Parathyroid adenoma (tissue), 2 donors: ENCODE measurements around the gene KRT36.

Experiments
- H2AFZ ChIP-seq: fragments of 300-600 bp; sonication (generic); one replicate; pipeline ENCODE4 v1.7.0; 2017; ENCODE audit warnings: antibody characterized with exemption, mild to moderate bottlenecking
- H3K27ac ChIP-seq: fragments of 300-600 bp; sonication (generic); one replicate; pipeline ENCODE4 v1.7.0; 2017
- H3K27me3 ChIP-seq: fragments of 300-600 bp; sonication (generic); one replicate; pipeline ENCODE4 v1.7.0; 2017; ENCODE audit warnings: low read length; ENCODE audit not compliant: control insufficient read depth, insufficient read depth
- H3K36me3 ChIP-seq: fragments of 300-600 bp; sonication (generic); one replicate; pipeline ENCODE4 v1.7.0; 2017; ENCODE audit warnings: low read length; ENCODE audit not compliant: control insufficient read depth, insufficient read depth
- H3K4me1 ChIP-seq: fragments of 300-600 bp; sonication (generic); one replicate; pipeline ENCODE4 v1.7.0; 2017; ENCODE audit warnings: control low read depth
- H3K4me2 ChIP-seq: fragments of 300-600 bp; sonication (generic); one replicate; pipeline ENCODE4 v1.7.0; 2017; ENCODE audit warnings: low read length
- H3K4me3 ChIP-seq: fragments of 300-600 bp; sonication (generic); one replicate; pipeline ENCODE4 v1.7.0; 2017; ENCODE audit warnings: low read depth, low read length
- H3K79me2 ChIP-seq: fragments of 300-600 bp; sonication (generic); one replicate; pipeline ENCODE4 v1.7.0; 2017; ENCODE audit warnings: control low read depth
- H3K9ac ChIP-seq: fragments of 300-600 bp; sonication (generic); one replicate; pipeline ENCODE4 v1.7.0; 2017; ENCODE audit warnings: mild to moderate bottlenecking
- H3K9me3 ChIP-seq: fragments of 300-600 bp; sonication (generic); one replicate; pipeline ENCODE4 v1.7.0; 2017; ENCODE audit warnings: low read length; ENCODE audit not compliant: control insufficient read depth
- CTCF ChIP-seq: fragments of 300-600 bp; sonication (generic); IDR thresholded peaks from one replicate; pipeline ENCODE4 v1.7.0; 2017; ENCODE audit warnings: antibody characterized with exemption, mild to moderate bottlenecking
- donor health status: primary hyperparathyroidism.

KRT36 gene

GRCh38 chr17:41449008-41449407 is 40.7 kb downstream of the KRT36 start:
- no peak overlapping the region for H3K4me3 ChIP-seq
- no peak overlapping the region for H3K4me2 ChIP-seq
- no peaks in the 10 kb centered on the region for H3K4me1 ChIP-seq
- H3K9me3 ChIP-seq: no peaks in the 10 kb centered on the region
- no peak for TF ChIP-seq CTCF
- no peak overlapping the region for H3K9ac ChIP-seq
- H3K79me2 ChIP-seq: no peaks in the 10 kb centered on the region
- H3K27ac ChIP-seq: no peak overlapping the region
- no peaks in the 10 kb centered on the region for H3K27me3 ChIP-seq
- H2AFZ ChIP-seq: no peak overlapping the region
- no peaks in the 10 kb centered on the region for H3K36me3 ChIP-seq

- Histone ChIP-seq H3K9ac (no peak overlapping the region), H3K4me3 (no peak overlapping the region), H3K27ac (no peak overlapping the region), H3K4me2 (no peak overlapping the region), H3K79me2 (no peaks in the 10 kb centered on the region), H2AFZ (no peak overlapping the region), H3K9me3 (no peaks in the 10 kb centered on the region), H3K4me1 (no peaks in the 10 kb centered on the region), H3K27me3 (no peaks in the 10 kb centered on the region), H3K36me3 (no peaks in the 10 kb centered on the region)
- no peak for TF ChIP-seq CTCF
Observed at GRCh38 chr17:41448506-41448905, 41.2 kb downstream of the KRT36 start.

GRCh38 chr17:41446806-41447205 is 42.9 kb downstream of the KRT36 start:
- no peak for TF ChIP-seq CTCF
- H3K27ac ChIP-seq: no peak overlapping the region
- H3K9ac ChIP-seq: no peak overlapping the region
- H3K27me3 ChIP-seq: no peaks in the 10 kb centered on the region
- H3K79me2 ChIP-seq: no peaks in the 10 kb centered on the region
- no peak overlapping the region for H3K4me2 ChIP-seq
- H2AFZ ChIP-seq: no peak overlapping the region
- no peaks in the 10 kb centered on the region for H3K4me1 ChIP-seq
- no peaks in the 10 kb centered on the region for H3K9me3 ChIP-seq
- no peaks in the 10 kb centered on the region for H3K36me3 ChIP-seq
- H3K4me3 ChIP-seq: no peak overlapping the region

GRCh38 chr17:41444640-41445039 is 45.1 kb downstream of the KRT36 start:
- Histone ChIP-seq H3K9ac (no peak overlapping the region), H3K4me1 (no peaks in the 10 kb centered on the region), H2AFZ (no peak overlapping the region), H3K4me2 (no peak overlapping the region), H3K36me3 (no peaks in the 10 kb centered on the region), H3K4me3 (no peak overlapping the region), H3K27me3 (no peaks in the 10 kb centered on the region), H3K9me3 (no peaks in the 10 kb centered on the region), H3K79me2 (no peaks in the 10 kb centered on the region), H3K27ac (no peak overlapping the region)
- no peak for TF ChIP-seq CTCF

GRCh38 chr17:41444186-41444585 is 45.5 kb downstream of the KRT36 start:
- Histone ChIP-seq H3K4me2 (no peak overlapping the region), H3K79me2 (no peaks in the 10 kb centered on the region), H3K36me3 (no peaks in the 10 kb centered on the region), H2AFZ (no peak overlapping the region), H3K4me3 (no peak overlapping the region), H3K27me3 (no peaks in the 10 kb centered on the region), H3K4me1 (no peaks in the 10 kb centered on the region), H3K27ac (no peak overlapping the region), H3K9ac (no peak overlapping the region), H3K9me3 (no peaks in the 10 kb centered on the region)
- no peak for TF ChIP-seq CTCF
